Gastrocnemius medialis (tissue), 4 donors: ENCODE measurements around the gene WDR7. TPM values are rescaled to one million over a fixed set of nuclear protein-coding genes. Genes with fewer than 3 reads are reported as not detected.

Experiments used
- ATAC-seq, 2 donors: fragments of 150-250 bp; one replicate each; pipeline ENCODE4 v1.9.1; 2016
- DNase-seq, 2 donors: peaks; one replicate each; pipeline ENCODE4 v3.0.0-alpha.2; 2019
- H3K27ac ChIP-seq, 4 donors: fragments of 200-600 bp; sonication (generic); 1 replicate in 1 of 4; 2 replicates in 3 of 4; pipeline ENCODE4 v1.5.1; 2016 to 2018; ENCODE audit warnings: mild to moderate bottlenecking in 2 of 4, moderate library complexity in 1 of 4
- H3K27me3 ChIP-seq, 3 donors: fragments of 200-600 bp; sonication (generic) in 2 of 3; 1 replicate in 1 of 3; 2 replicates in 2 of 3; pipeline versions ENCODE4 v1.5.1 to v1.6.0; 2016 to 2019; ENCODE audit warnings: mild to moderate bottlenecking in 1 of 3, moderate library complexity in 1 of 3
- H3K36me3 ChIP-seq, 2 donors: fragments of 200-600 bp; sonication (generic) in 1 of 2; one replicate each; pipeline ENCODE4 v1.5.1; 2017 to 2018
- H3K4me1 ChIP-seq, 2 donors: fragments of 200-600 bp; sonication (generic) in 1 of 2; one replicate each; pipeline ENCODE4 v1.5.1; 2016 to 2017; ENCODE audit warnings: mild to moderate bottlenecking in 2 of 2
- H3K4me3 ChIP-seq, 4 donors: fragments of 200-600 bp; sonication (generic) in 3 of 4; 1 replicate in 1 of 4; 2 replicates in 3 of 4; pipeline ENCODE4 v1.5.1; 2016 to 2019; ENCODE audit warnings: mild to moderate bottlenecking in 2 of 4
- H3K9me3 ChIP-seq, 3 donors: fragments of 200-600 bp; sonication (generic) in 2 of 3; 1 replicate in 1 of 3; 2 replicates in 2 of 3; pipeline ENCODE4 v1.5.1; 2016 to 2019
- POLR2A ChIP-seq, 2 donors: fragments of 450-650 bp; IDR thresholded peaks; one replicate each; pipeline ENCODE4 v1.6.1; 2017; ENCODE audit warnings: antibody characterized with exemption in 2 of 2, mild to moderate bottlenecking in 2 of 2, moderate library complexity in 2 of 2
- in situ Hi-C, 4 donors: fragments of 200-750 bp; cut with MboI; loops; one replicate each; pipeline versions ENCODE4 v1.15.0 to v1.8.0; 2017; ENCODE audit warnings: low sequenced_read_pairs in 4 of 4
- intact Hi-C: fragments of 100-400 bp; cut with DNase I; formaldehyde crosslinking; loops from one replicate; pipeline ENCODE4 v1.15.1; 2023; ENCODE audit warnings: low total_unique reads
- total RNA-seq, 4 donors: library from RNA; depleted of rRNA; stranded (reverse); fragments of >200 nt; gene quantifications; one replicate each; pipeline versions ENCODE4 v1.1.0 to v1.2.3, GENCODE V29; 2016
- TF ChIP-seq, protein P1 (sequence below), 5 experiments: fragments of 450-650 bp in 3 of 5; fragments of 200-600 bp in 2 of 5; sonication (generic) in 2 of 5; IDR thresholded peaks in 4 of 5; conservative IDR thresholded peaks in 1 of 5; 1 replicate in 4 of 5; 2 replicates in 1 of 5; pipeline ENCODE4 v1.5.1; 2016 to 2019; ENCODE audit warnings: antibody characterized with exemption in 5 of 5, mild to moderate bottlenecking in 3 of 5, moderate library complexity in 3 of 5

Gene WDR7
- total RNA-seq, 4 donors from 2014 or later: 20.5 to 24.2 (median 21.8) TPM

DNA sequence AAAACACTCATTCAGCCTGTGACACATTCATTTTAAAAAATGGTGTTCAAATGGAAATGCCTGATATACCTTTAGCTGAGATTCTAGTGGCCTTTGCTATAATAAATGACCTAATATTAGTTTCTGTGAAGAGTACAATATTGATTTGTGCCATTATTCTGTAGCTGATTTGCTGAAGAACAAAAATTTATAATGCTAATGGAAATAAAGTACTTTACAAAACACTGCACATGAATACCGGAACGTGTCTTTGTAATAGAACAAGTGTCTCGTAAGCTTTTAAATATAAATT, 138.7 kb downstream of the WDR7 start:
- ATAC-seq (no peak), DNase-seq (no peak)
- intact Hi-C loops (no loop called here), in situ Hi-C loops (no loop called here)
- Histone ChIP-seq H3K36me3 (peaks cover 0 to 6% of the 10 kb centered on the region in 2 donors), H3K4me1 (no peaks in the 10 kb centered on the region), H3K27me3 (no peaks in the 10 kb centered on the region), H3K4me3 (no peak overlapping the region), H3K27ac (peak overlapping the region; percentile 21 to 71 (median 65)), H3K9me3 (no peaks in the 10 kb centered on the region)
- TF ChIP-seq POLR2A (IDR thresholded peaks at IDR 0.05): no peak
- TF ChIP-seq, protein P1, sequence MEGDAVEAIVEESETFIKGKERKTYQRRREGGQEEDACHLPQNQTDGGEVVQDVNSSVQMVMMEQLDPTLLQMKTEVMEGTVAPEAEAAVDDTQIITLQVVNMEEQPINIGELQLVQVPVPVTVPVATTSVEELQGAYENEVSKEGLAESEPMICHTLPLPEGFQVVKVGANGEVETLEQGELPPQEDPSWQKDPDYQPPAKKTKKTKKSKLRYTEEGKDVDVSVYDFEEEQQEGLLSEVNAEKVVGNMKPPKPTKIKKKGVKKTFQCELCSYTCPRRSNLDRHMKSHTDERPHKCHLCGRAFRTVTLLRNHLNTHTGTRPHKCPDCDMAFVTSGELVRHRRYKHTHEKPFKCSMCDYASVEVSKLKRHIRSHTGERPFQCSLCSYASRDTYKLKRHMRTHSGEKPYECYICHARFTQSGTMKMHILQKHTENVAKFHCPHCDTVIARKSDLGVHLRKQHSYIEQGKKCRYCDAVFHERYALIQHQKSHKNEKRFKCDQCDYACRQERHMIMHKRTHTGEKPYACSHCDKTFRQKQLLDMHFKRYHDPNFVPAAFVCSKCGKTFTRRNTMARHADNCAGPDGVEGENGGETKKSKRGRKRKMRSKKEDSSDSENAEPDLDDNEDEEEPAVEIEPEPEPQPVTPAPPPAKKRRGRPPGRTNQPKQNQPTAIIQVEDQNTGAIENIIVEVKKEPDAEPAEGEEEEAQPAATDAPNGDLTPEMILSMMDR (IDR thresholded peaks at IDR 0.05 in 4 of 5, conservative IDR thresholded peaks at IDR 0.05 in 1 of 5): no peak

DNA sequence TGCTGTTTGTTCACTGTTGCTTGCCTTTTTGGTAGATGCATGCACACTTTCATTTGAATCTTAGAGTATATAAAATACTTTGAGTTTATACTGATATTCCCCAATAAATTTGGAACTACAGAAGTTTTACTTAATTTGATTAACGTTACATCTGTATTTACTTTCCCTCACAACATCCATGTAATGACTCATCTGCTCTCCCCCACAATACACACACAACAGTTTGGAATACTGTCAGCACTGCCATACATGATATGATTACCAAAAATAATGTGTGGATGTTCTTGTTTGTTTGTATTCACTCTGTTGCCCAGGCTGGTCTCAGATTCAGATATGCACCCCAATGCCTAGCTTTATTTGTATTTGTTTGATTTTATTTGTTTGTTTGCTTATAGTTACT, 144.2 kb downstream of the WDR7 start:
- H3K9me3 ChIP-seq: no peaks in the 10 kb centered on the region
- no peaks in the 10 kb centered on the region for H3K36me3 ChIP-seq
- in situ Hi-C loops (no loop called here), intact Hi-C loops (no loop called here)
- H3K4me1 ChIP-seq: no peaks in the 10 kb centered on the region
- H3K27ac ChIP-seq: no peak overlapping the region
- TF ChIP-seq, protein P1 (IDR thresholded peaks at IDR 0.05 in 4 of 5, conservative IDR thresholded peaks at IDR 0.05 in 1 of 5): no peak
- TF ChIP-seq POLR2A (IDR thresholded peaks at IDR 0.05): no peak
- no peak for ATAC-seq
- no peak overlapping the region for H3K4me3 ChIP-seq
- no peak for DNase-seq
- no peaks in the 10 kb centered on the region for H3K27me3 ChIP-seq

DNA sequence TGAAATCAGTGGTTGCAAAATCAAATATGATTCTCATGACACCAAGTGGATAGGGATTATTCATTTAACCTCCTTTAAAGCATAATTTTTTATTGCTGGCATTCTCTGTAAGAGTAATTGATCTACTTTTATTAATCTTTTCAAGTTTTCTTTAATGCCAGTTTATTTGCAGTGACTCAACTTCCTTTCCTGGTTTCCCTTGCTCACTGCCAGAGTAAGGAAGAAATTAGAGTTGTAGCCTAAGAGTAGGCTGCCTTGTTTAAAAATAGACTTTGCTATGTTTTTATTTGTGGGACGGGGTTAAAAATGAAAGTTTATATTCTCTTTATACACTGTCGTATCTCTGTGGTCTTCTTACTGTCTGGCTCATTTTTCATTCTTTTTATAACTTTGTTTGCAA, 148.6 kb downstream of the WDR7 start:
- Histone ChIP-seq H3K36me3 (no peaks in the 10 kb centered on the region), H3K9me3 (no peaks in the 10 kb centered on the region), H3K27me3 (no peaks in the 10 kb centered on the region), H3K27ac (no peak overlapping the region), H3K4me3 (no peak overlapping the region), H3K4me1 (no peaks in the 10 kb centered on the region)
- ATAC-seq (no peak), DNase-seq (no peak)
- in situ Hi-C loops: no loop called here
- no peak for TF ChIP-seq POLR2A (IDR thresholded peaks at IDR 0.05)
- TF ChIP-seq, protein P1 (IDR thresholded peaks at IDR 0.05 in 4 of 5, conservative IDR thresholded peaks at IDR 0.05 in 1 of 5): no peak
- intact Hi-C loops: no loop called here

DNA sequence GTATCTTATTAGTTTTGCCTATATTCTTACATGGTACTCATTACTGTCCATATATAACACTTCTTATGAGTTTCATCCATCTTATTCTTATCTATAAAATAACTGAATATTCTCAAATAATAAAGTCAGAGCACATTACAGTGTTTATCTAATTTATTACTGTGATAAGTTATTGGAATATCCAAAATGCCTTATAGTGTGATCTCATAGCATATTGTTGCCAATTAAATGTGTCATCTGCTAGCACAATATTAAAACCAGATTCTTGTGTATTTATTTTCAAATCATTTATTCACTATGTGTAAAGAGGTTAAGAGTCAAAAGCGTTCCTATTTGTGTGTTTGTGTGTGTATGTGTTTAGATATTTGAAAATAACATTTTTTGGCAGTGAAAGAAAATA, 151.9 kb downstream of the WDR7 start:
- H3K4me1 ChIP-seq: no peaks in the 10 kb centered on the region
- no peaks in the 10 kb centered on the region for H3K36me3 ChIP-seq
- no peaks in the 10 kb centered on the region for H3K27me3 ChIP-seq
- ATAC-seq (no peak), DNase-seq (no peak)
- H3K4me3 ChIP-seq: no peak overlapping the region
- intact Hi-C loops (no loop called here), in situ Hi-C loops (no loop called here)
- TF ChIP-seq, protein P1 (IDR thresholded peaks at IDR 0.05 in 4 of 5, conservative IDR thresholded peaks at IDR 0.05 in 1 of 5): no peak
- TF ChIP-seq POLR2A (IDR thresholded peaks at IDR 0.05): no peak
- H3K27ac ChIP-seq: no peak overlapping the region
- no peaks in the 10 kb centered on the region for H3K9me3 ChIP-seq

DNA sequence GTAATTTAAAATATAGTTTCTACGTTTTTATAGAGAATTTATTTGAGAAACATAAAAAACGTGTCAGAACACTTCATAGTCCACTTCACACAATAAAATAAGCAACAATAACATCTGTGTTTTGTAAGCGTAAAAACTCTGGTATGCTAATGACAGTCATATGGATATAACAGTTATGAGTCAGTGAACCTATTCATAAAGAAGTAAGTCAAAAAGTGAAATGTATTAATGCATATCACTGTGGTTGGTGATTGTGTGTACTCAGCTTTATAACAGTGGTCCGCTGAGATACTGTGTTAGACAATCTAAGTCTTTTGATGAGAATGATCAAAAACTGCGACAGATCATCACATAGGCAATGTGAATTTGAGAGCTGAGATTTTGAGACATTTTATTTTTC, 153.2 kb downstream of the WDR7 start:
- no peak for ATAC-seq
- H3K36me3 ChIP-seq: no peaks in the 10 kb centered on the region
- no peaks in the 10 kb centered on the region for H3K4me1 ChIP-seq
- H3K9me3 ChIP-seq: no peaks in the 10 kb centered on the region
- in situ Hi-C loops: no loop called here
- no peaks in the 10 kb centered on the region for H3K27me3 ChIP-seq
- no peak for DNase-seq
- TF ChIP-seq, protein P1 (IDR thresholded peaks at IDR 0.05 in 4 of 5, conservative IDR thresholded peaks at IDR 0.05 in 1 of 5): no peak
- TF ChIP-seq POLR2A (IDR thresholded peaks at IDR 0.05): no peak
- intact Hi-C loops: no loop called here
- no peak overlapping the region for H3K4me3 ChIP-seq
- no peak overlapping the region for H3K27ac ChIP-seq
